ENCODE data around the gene CPNE5. TPM values are rescaled to one million over a fixed set of nuclear protein-coding genes. Genes with fewer than 3 reads are reported as not detected.
A peak's percentile ranks its signal among the peaks of the same experiment; 100 is the strongest.

CPNE5 gene
- total and polyA plus RNA-seq, 7 experiments from 2014 or later = 0.09 to 5.1 (median 1.3) TPM; not detected in 1

GRCh38 chr6:36845233-36845632 is 6.0 kb upstream of the CPNE5 start:
- Mint-ChIP-seq H3K9me3 (peaks cover 0 to 10% (median 4%) of the 10 kb centered on the region in 11 donors), H3K4me1 (peaks cover 5 to 16% (median 9%) of the 10 kb centered on the region in 7 donors), H3K27me3 (peaks cover 5 to 11% (median 10%) of the 10 kb centered on the region in 5 donors), H3K27ac (no peak overlapping the region), H3K4me3 (no peak overlapping the region), H3K36me3 (peaks cover 2 to 7% (median 4%) of the 10 kb centered on the region in 5 donors)
- Histone ChIP-seq H3K9me3 (ENCODE audit: control insufficient read depth in 2 of 3, low read length in 3 of 3) (peaks cover 0 to 4% (median 0%) of the 10 kb centered on the region in 3 experiments), H3K36me3 (ENCODE audit: control insufficient read depth in 2 of 3, insufficient read depth in 3 of 3, low read length in 3 of 3) (no peaks in the 10 kb centered on the region), H3K4me3 (ENCODE audit: low read length) (no peak overlapping the region), H3K27me3 (ENCODE audit: control insufficient read depth in 2 of 2, insufficient read depth in 2 of 2, low read length in 2 of 2) (peaks cover 0 to 8% of the 10 kb centered on the region in 2 donors), H3K27ac (ENCODE audit: low read depth, low read length) (no peak overlapping the region), H3K4me1 (ENCODE audit: control insufficient read depth in 2 of 2, insufficient read depth in 2 of 2, low read length in 2 of 2) (peaks cover 0 to 2% of the 10 kb centered on the region in 2 donors)
- CTCF ChIA-PET = no interaction called here
- intact Hi-C loops (cut with micrococcal nuclease) = no loop called here
- POLR2A ChIA-PET = no interaction called here
- no peak for ATAC-seq
- DNase-seq = no peak

- DNase-seq (no peak), ATAC-seq (no peak)
- no peak overlapping the region for H3K4me3 ChIP-seq (ENCODE audit: low read length)
- intact Hi-C loops (cut with micrococcal nuclease) = no loop called here
- Mint-ChIP-seq H3K36me3 (peaks cover 0 to 2% (median 0%) of the 10 kb centered on the region in 5 donors), H3K27me3 (peaks cover 7 to 15% (median 8%) of the 10 kb centered on the region in 5 donors), H3K9me3 (peaks cover 0 to 3% (median 1%) of the 10 kb centered on the region in 11 donors), H3K4me1 (peaks cover 5 to 16% (median 9%) of the 10 kb centered on the region in 7 donors), H3K27ac (no peak overlapping the region), H3K4me3 (no peak overlapping the region)
- peaks cover 0 to 3% of the 10 kb centered on the region in 2 donors for H3K4me1 ChIP-seq (ENCODE audit: control insufficient read depth in 2 of 2, insufficient read depth in 2 of 2, low read length in 2 of 2)
- no peaks in the 10 kb centered on the region for H3K36me3 ChIP-seq (ENCODE audit: control insufficient read depth in 2 of 3, insufficient read depth in 3 of 3, low read length in 3 of 3)
- H3K9me3 ChIP-seq (ENCODE audit: control insufficient read depth in 2 of 3, low read length in 3 of 3) = no peaks in the 10 kb centered on the region
- H3K27ac ChIP-seq (ENCODE audit: low read depth, low read length) = no peak overlapping the region
- ChIA-PET POLR2A (interaction anchor here (0.7 kb wide), 1 partner anchor 432 kb away, joined by 4 read pairs; no protein-coding TSS in a partner anchor), CTCF (no interaction called here)
- H3K27me3 ChIP-seq (ENCODE audit: control insufficient read depth in 2 of 2, insufficient read depth in 2 of 2, low read length in 2 of 2) = peaks cover 0 to 11% of the 10 kb centered on the region in 2 donors
These were observed 5.3 kb upstream of the CPNE5 start for GRCh38 chr6:36844232-36845170.

- Mint-ChIP-seq H3K27me3 (peaks cover 14 to 28% (median 17%) of the 10 kb centered on the region in 5 donors), H3K27ac (no peak overlapping the region), H3K36me3 (no peaks in the 10 kb centered on the region), H3K4me1 (peaks cover 1 to 14% (median 13%) of the 10 kb centered on the region in 7 donors), H3K9me3 (no peaks in the 10 kb centered on the region), H3K4me3 (no peak overlapping the region)
- no peak for DNase-seq
- POLR2A ChIA-PET = no interaction called here
- peaks cover 3 to 5% of the 10 kb centered on the region in 2 donors for H3K4me1 ChIP-seq (ENCODE audit: control insufficient read depth in 2 of 2, insufficient read depth in 2 of 2, low read length in 2 of 2)
- no peaks in the 10 kb centered on the region for H3K36me3 ChIP-seq (ENCODE audit: control insufficient read depth in 2 of 3, insufficient read depth in 3 of 3, low read length in 3 of 3)
- peaks cover 4 to 21% of the 10 kb centered on the region in 2 donors for H3K27me3 ChIP-seq (ENCODE audit: control insufficient read depth in 2 of 2, insufficient read depth in 2 of 2, low read length in 2 of 2)
- H3K9me3 ChIP-seq (ENCODE audit: control insufficient read depth in 2 of 3, low read length in 3 of 3) = no peaks in the 10 kb centered on the region
- CTCF ChIA-PET = no interaction called here
- intact Hi-C loops (cut with micrococcal nuclease) = no loop called here
- H3K27ac ChIP-seq (ENCODE audit: low read depth, low read length) = no peak overlapping the region
- H3K4me3 ChIP-seq (ENCODE audit: low read length) = no peak overlapping the region
- ATAC-seq = no peak
These were observed 3.9 kb upstream of the CPNE5 start for GRCh38 chr6:36843170-36843569.

GRCh38 chr6:36841756-36842155 is 2.5 kb upstream of the CPNE5 start:
- CTCF ChIA-PET = no interaction called here
- H3K27ac ChIP-seq (ENCODE audit: low read depth, low read length) = no peak overlapping the region
- Mint-ChIP-seq H3K4me3 (no peak overlapping the region), H3K9me3 (no peaks in the 10 kb centered on the region), H3K27me3 (peaks cover 19 to 40% (median 22%) of the 10 kb centered on the region in 5 donors), H3K4me1 (peaks cover 0 to 14% (median 13%) of the 10 kb centered on the region in 7 donors), H3K36me3 (peaks cover 0 to 3% (median 0%) of the 10 kb centered on the region in 5 donors), H3K27ac (no peak overlapping the region)
- POLR2A ChIA-PET = no interaction called here
- DNase-seq (no peak), ATAC-seq (no peak)
- no peak overlapping the region for H3K4me3 ChIP-seq (ENCODE audit: low read length)
- intact Hi-C loops (cut with micrococcal nuclease) = no loop called here
- no peaks in the 10 kb centered on the region for H3K9me3 ChIP-seq (ENCODE audit: control insufficient read depth in 2 of 3, low read length in 3 of 3)
- peaks cover 3 to 5% of the 10 kb centered on the region in 2 donors for H3K4me1 ChIP-seq (ENCODE audit: control insufficient read depth in 2 of 2, insufficient read depth in 2 of 2, low read length in 2 of 2)
- H3K27me3 ChIP-seq (ENCODE audit: control insufficient read depth in 2 of 2, insufficient read depth in 2 of 2, low read length in 2 of 2) = peaks cover 4 to 24% of the 10 kb centered on the region in 2 donors
- H3K36me3 ChIP-seq (ENCODE audit: control insufficient read depth in 2 of 3, insufficient read depth in 3 of 3, low read length in 3 of 3) = no peaks in the 10 kb centered on the region

DNA sequence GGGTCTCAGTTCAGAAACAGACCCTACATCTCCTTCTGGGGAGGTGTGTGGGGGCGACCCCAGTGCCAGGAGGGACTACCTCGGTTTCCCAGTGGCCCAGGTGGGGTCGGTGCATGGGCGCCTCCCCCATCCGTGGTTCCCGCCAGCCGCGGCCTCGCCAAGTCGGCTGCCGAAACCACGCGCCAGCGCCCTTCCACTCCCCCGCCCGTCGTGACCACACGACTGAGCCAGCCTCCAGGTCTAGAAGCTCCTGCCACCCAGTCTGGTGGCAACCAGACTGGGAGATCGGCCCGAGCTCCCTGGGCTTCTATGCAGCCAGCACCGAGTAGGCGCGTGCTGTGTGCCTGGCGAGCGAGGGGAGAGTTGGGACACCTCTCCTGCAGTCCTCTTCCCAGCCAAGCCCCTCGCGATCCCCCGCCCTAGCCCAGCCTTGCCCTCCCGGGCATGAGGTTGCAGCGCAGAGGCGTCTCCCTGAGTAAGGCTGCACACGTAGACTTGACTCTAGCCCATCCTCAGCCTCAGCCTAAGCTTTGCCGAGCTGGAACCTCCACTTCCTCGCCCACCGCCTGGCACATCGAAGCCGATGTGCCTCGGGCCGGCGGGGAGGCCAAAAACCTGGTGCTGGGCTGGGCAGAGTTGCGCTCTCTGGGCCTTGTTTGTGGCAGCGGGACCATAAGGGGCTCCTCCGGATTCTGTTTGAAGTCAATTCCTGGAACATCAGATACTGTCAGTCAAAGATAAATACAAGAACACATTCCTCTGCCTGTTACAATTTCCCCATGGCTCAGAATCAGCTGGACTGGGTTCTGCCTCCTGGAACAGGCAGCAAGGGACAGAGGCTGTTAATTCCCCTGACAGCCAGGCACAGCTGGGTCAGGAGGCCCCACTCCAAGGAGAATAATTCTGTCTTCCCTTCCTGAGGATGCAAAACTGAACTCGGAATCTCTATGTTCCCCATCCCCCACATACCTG is 1.5 kb upstream of the CPNE5 start:
- ATAC-seq (peak; percentile 59), DNase-seq (peak in 5 of 9 donors; percentile 8 to 38 (median 10))
- H3K9me3 ChIP-seq (ENCODE audit: control insufficient read depth in 2 of 3, low read length in 3 of 3) = no peaks in the 10 kb centered on the region
- Mint-ChIP-seq H3K27ac (no peak overlapping the region), H3K4me1 (peaks cover 0 to 14% (median 13%) of the 10 kb centered on the region in 7 donors), H3K27me3 (peaks cover 19 to 45% (median 22%) of the 10 kb centered on the region in 5 donors), H3K36me3 (peaks cover 0 to 3% (median 0%) of the 10 kb centered on the region in 5 donors), H3K9me3 (peaks cover 0 to 1% (median 0%) of the 10 kb centered on the region in 11 donors), H3K4me3 (peak overlapping the region; percentile 72 to 85 (median 79))
- ChIA-PET POLR2A (no interaction called here), CTCF (no interaction called here)
- H3K4me1 ChIP-seq (ENCODE audit: control insufficient read depth in 2 of 2, insufficient read depth in 2 of 2, low read length in 2 of 2) = peaks cover 3 to 5% of the 10 kb centered on the region in 2 donors
- no peak overlapping the region for H3K27ac ChIP-seq (ENCODE audit: low read depth, low read length)
- intact Hi-C loops (cut with micrococcal nuclease) = no loop called here
- peaks cover 4 to 24% of the 10 kb centered on the region in 2 donors for H3K27me3 ChIP-seq (ENCODE audit: control insufficient read depth in 2 of 2, insufficient read depth in 2 of 2, low read length in 2 of 2)
- H3K36me3 ChIP-seq (ENCODE audit: control insufficient read depth in 2 of 3, insufficient read depth in 3 of 3, low read length in 3 of 3) = no peaks in the 10 kb centered on the region
- peak overlapping the region; percentile 47 for H3K4me3 ChIP-seq (ENCODE audit: low read length)

GRCh38 chr6:36839749-36840431 is 646 bp upstream of the CPNE5 start:
- CTCF ChIA-PET = no interaction called here
- peak overlapping the region; percentile 47 for H3K4me3 ChIP-seq (ENCODE audit: low read length)

More at GRCh38 chr6:36839749-36840431, 646 bp upstream of the CPNE5 start:
- no peaks in the 10 kb centered on the region for H3K9me3 ChIP-seq (ENCODE audit: control insufficient read depth in 2 of 3, low read length in 3 of 3)
- H3K27ac Mint-ChIP-seq = peak overlapping the region in 3 of 9 donors; percentile 14 to 64 (median 53)
- H3K4me1 ChIP-seq (ENCODE audit: control insufficient read depth in 2 of 2, insufficient read depth in 2 of 2, low read length in 2 of 2) = peaks cover 3 to 5% of the 10 kb centered on the region in 2 donors
- peak overlapping the region; percentile 72 to 85 (median 78) for H3K4me3 Mint-ChIP-seq
- ATAC-seq (peak; percentile 86), DNase-seq (peak; percentile 10 to 69 (median 47))
- peaks cover 0 to 1% (median 0%) of the 10 kb centered on the region in 11 donors for H3K9me3 Mint-ChIP-seq
- no peak overlapping the region for H3K27ac ChIP-seq (ENCODE audit: low read depth, low read length)
- peaks cover 4 to 24% of the 10 kb centered on the region in 2 donors for H3K27me3 ChIP-seq (ENCODE audit: control insufficient read depth in 2 of 2, insufficient read depth in 2 of 2, low read length in 2 of 2)
- peaks cover 0 to 14% (median 13%) of the 10 kb centered on the region in 7 donors for H3K4me1 Mint-ChIP-seq
- POLR2A ChIA-PET = no interaction called here
- intact Hi-C loops (cut with micrococcal nuclease) = no loop called here
- no peaks in the 10 kb centered on the region for H3K36me3 ChIP-seq (ENCODE audit: control insufficient read depth in 2 of 3, insufficient read depth in 3 of 3, low read length in 3 of 3)
- peaks cover 19 to 49% (median 22%) of the 10 kb centered on the region in 5 donors for H3K27me3 Mint-ChIP-seq
- peaks cover 0 to 3% (median 0%) of the 10 kb centered on the region in 5 donors for H3K36me3 Mint-ChIP-seq

Measured in naive thymus-derived CD4-positive, alpha-beta T cell (primary cell).